T-helper 9 cell (primary cell): Measurements from ENCODE around the gene KDM3A.

Experiments used
- DNase-seq: peaks from one replicate; pipeline ENCODE4 v3.0.0-alpha.2; 2020

The KDM3A gene

DNA sequence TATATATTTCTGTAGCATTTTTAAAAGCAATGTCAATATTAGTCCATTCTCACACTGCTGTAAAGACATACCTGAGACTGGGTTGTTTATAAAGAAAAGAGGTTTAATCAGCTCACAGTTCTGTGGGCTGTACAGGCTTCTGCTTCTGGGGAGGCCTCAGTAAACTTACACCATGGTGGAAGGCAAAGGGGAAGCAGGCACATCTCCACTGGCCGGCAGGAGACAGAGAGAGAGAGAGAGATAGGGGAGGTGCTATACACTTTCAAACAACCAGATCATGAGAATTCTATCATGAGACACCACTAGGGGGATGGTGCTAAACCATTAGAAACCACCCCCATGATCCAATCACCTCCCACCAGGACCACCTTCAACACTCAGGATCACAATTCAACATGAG is 79.0 kb downstream of the KDM3A start:
- DNase-seq, result no peak

DNA sequence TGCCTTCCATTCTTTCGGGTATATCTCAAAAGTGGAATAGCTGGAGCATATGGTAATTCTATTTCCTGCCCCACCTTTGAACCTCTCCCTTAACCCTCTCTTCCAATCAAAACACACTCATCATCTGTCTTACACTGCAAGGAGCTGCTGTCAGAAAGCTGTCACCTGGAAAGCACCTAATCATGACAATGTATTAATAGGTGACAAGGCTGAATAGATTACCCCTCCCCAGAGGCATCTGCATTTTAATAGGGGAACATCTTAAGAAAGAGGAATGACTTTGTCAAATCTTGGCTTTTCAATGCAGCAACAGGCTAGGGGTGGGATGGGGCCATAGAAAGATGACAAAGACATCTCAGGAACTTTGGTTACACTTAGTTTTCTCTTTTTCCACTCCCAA is 80.8 kb downstream of the KDM3A start:
- no peak for DNase-seq

DNA sequence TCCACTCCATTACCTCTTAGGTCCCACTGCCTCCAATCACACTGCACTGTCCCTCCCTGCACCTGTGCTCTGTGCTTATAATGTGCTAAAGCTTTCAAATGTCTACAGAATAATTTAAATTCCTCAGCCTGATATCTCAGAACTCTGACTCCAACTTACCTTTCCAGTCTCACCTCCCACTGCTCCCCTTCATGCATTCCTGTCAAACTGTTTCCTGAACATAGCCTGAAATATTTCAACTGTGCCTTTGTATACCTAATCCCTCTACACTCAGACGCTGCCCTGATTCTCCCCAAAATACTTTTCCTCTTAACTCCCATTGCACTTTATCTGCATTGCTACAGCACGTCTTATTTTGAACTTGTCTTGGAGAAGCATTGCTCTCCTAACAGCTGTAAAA is 81.5 kb downstream of the KDM3A start:
- DNase-seq, result no peak

DNA sequence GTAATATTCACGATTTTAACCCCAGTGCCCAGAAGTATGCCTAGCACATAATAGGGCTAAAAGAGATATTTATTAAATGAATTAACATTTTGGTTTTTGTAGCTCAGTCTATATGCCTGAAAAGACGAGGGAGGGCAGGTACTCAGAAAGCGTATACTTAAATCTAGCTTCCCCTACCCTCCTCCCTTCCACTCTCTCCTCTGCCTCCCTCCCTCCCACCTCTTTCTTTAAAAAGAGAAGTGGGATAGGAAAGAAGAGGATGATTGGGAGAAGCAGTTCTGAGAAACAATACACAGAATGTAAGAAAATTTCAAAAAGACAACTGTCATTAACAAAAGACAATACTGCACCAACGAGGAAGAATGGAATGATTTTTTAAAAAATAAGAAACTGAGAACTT is 82.3 kb downstream of the KDM3A start:
- no peak for DNase-seq

DNA sequence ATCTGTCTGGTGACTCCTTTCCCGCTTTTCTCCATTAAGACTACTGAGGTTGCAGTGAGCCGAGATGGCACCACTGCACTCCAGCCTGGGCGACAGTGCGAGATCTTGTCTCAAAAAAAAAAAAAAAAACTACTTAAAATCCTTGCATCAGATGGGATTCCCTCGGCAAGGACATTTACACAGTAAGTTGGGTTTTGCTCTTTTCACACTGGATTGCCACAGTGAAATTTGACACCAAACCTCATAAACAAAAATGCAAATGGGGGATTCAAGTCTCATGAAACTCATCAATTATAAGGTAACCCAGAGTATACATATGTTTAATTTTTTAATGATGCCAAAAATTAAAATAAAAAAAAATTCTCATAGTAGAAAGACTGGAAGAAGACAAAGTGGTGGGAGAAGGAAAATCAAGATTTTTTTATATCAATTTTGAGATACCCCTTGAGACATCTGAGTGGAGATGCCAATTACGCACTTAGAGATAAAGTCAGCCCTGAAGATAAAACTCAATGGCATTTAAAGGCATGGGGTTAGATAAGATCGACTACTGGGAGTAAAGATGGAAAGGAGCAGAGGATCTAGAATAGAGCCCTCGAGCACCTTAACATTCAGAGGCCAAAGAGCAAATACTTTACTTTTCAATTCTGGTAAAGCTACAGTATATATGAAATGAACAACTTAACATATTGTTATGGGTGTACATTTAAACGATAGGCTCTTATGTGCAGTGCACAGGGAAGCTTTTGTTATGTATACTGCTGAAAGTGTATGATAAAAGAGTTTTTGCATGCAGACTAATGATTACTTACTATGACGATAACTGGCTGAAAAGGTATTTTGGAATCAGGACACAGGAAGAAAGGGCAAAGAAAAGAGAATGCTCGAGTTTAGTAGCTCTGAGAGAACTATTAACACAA is 84.5 kb downstream of the KDM3A start:
- no peak for DNase-seq

DNA sequence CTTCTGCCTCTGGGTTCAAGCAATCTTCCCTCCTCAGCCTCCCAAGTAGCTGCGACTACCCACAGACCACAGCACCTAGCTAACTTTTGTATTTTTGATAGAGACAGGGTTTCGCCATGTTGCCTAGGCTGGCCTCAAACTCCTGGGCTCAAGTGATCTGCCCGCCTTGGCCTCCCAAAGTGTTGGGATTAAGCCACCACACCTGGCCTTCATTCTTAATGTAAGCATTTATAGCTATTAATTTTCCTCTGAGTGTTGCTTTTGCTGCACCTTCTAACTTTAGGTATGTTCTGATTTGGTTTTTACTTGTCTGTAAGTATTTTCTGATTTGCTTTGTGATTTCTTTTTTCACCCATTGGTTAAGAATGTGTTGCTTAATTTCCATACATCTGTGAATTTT is 92.4 kb downstream of the KDM3A start:
- DNase-seq, result no peak

DNA sequence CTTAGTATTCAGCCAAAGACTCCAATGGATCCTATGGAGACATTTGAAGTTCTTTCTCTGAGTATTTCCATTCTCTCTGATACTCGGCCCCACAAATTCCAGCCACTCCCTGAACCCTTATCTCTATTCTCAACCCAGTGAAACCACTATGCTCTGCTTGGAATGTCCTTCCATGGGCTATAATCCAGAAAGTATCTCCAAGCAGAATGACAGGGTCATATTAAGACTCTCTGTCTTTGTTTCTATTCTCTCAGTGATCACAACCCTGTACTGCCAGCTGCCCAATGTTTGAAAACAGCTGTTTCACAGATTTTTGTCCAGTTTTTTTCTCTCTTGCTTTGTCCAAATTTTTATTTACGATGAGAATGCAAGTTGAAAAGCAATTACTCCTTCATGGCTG is 100.2 kb downstream of the KDM3A start:
- DNase-seq, result no peak
